SK-N-SH (cell line): ENCODE results near the gene PRICKLE4.

Experiments used
- CTCF ChIP-seq: fragments of 200-600 bp; sonication (generic); IDR thresholded peaks from 2 replicates; pipeline ENCODE4 v1.6.1; 2017; ENCODE audit warnings: antibody characterized with exemption, mild to moderate bottlenecking, moderate library complexity
- ELF1 ChIP-seq: IDR thresholded peaks from 2 replicates; pipeline ENCODE4 v1.4.0; 2012
- EP300 ChIP-seq, 2 experiments: IDR thresholded peaks; 2 replicates each; pipeline versions ENCODE4 v1.4.0 to v1.6.1; 2012; ENCODE audit warnings: borderline replicate concordance in 1 of 2, low read depth in 1 of 2, low read length in 1 of 2
- EZH2phosphoT487 ChIP-seq: fragments of 200-600 bp; sonication (generic); IDR thresholded peaks from 2 replicates; pipeline ENCODE4 v1.6.1; 2017; ENCODE audit warnings: low read depth, mixed run types, mild to moderate bottlenecking, antibody characterized with exemption, moderate library complexity, borderline replicate concordance
- MEF2A ChIP-seq: IDR thresholded peaks from 2 replicates; pipeline ENCODE4 v1.4.0; 2012; ENCODE audit warnings: low read depth, borderline replicate concordance
- NRF1 ChIP-seq: IDR thresholded peaks from 2 replicates; pipeline ENCODE4 v1.6.1; 2012; ENCODE audit warnings: low read depth, mild to moderate bottlenecking, low read length
- POLR2AphosphoS5 ChIP-seq: IDR thresholded peaks from 2 replicates; pipeline ENCODE4 v1.6.1; 2012; ENCODE audit warnings: low read depth, low read length
- SMC3 ChIP-seq: IDR thresholded peaks from 2 replicates; pipeline ENCODE4 v1.6.1; 2012; ENCODE audit warnings: low read depth, low read length, improper control_type of control experiment
- YY1 ChIP-seq: IDR thresholded peaks from 2 replicates; pipeline ENCODE4 v1.4.0; 2012; ENCODE audit warnings: low read depth, mild to moderate bottlenecking
- TF ChIP-seq, protein P1 (sequence below): IDR thresholded peaks from 2 replicates; pipeline ENCODE4; 2012

GRCh38 chr6:41759905-41760579 lies 20.5 kb upstream of the PRICKLE4 start:
- TF ChIP-seq CTCF (no peak), YY1 (no peak), EZH2phosphoT487 (no peak), SMC3 (no peak), POLR2AphosphoS5 (no peak), ELF1 (no peak), EP300 (IDR thresholded peaks at IDR 0.05; ENCODE audit: borderline replicate concordance in 1 of 2, low read depth in 1 of 2, low read length in 1 of 2) (no peak), MEF2A (no peak), NRF1 (no peak)
- TF ChIP-seq, protein P1, sequence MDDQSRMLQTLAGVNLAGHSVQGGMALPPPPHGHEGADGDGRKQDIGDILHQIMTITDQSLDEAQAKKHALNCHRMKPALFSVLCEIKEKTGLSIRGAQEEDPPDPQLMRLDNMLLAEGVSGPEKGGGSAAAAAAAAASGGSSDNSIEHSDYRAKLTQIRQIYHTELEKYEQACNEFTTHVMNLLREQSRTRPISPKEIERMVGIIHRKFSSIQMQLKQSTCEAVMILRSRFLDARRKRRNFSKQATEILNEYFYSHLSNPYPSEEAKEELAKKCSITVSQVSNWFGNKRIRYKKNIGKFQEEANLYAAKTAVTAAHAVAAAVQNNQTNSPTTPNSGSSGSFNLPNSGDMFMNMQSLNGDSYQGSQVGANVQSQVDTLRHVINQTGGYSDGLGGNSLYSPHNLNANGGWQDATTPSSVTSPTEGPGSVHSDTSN, result no peak
